HG03045 (cell line): ENCODE results near the gene NR4A2.

Experiments
- ATAC-seq: cut with Tn5 transposase; IDR thresholded peaks from one replicate; pipeline ENCODE4 v1.9.1; 2021; ENCODE audit warnings: mild to moderate bottlenecking, moderate library complexity; ENCODE audit not compliant: unreplicated experiment

NR4A2 gene

GRCh38 chr2:156332534-156333273 lies at the start of gene NR4A2:
TSS of gene NR4A2 (minus strand) at chr2:156332721. CDS start at chr2:156330186, 2,535 bp downstream.
- peak; percentile 78 for ATAC-seq

- peak; percentile 93 for ATAC-seq
Measured at GRCh38 chr2:156380117-156380645, 47.7 kb upstream of the NR4A2 start.

GRCh38 chr2:156379714-156380113 lies 47.2 kb upstream of the NR4A2 start:
- no peak for ATAC-seq

- ATAC-seq, result peak; percentile 49
Measured at GRCh38 chr2:156379071-156379470, 46.5 kb upstream of the NR4A2 start.

- no peak for ATAC-seq
Measured at GRCh38 chr2:156366753-156367152, 34.2 kb upstream of the NR4A2 start.

GRCh38 chr2:156363141-156363540 lies 30.6 kb upstream of the NR4A2 start:
- no peak for ATAC-seq

- ATAC-seq, result no peak
Measured at GRCh38 chr2:156356014-156356754, 23.7 kb upstream of the NR4A2 start.

- no peak for ATAC-seq
Measured at GRCh38 chr2:156352911-156353310, 20.4 kb upstream of the NR4A2 start.

GRCh38 chr2:156350374-156351142 lies 18.0 kb upstream of the NR4A2 start:
- no peak for ATAC-seq

- ATAC-seq, result no peak
Measured at GRCh38 chr2:156349605-156350004, 17.1 kb upstream of the NR4A2 start.

GRCh38 chr2:156349161-156349560 lies 16.6 kb upstream of the NR4A2 start:
- ATAC-seq, result no peak

GRCh38 chr2:156347431-156347830 lies 14.9 kb upstream of the NR4A2 start:
- ATAC-seq, result no peak

GRCh38 chr2:156346731-156347130 lies 14.2 kb upstream of the NR4A2 start:
- ATAC-seq, result no peak

GRCh38 chr2:156345582-156345981 lies 13.1 kb upstream of the NR4A2 start:
- ATAC-seq, result no peak

GRCh38 chr2:156343940-156344301 lies 11.4 kb upstream of the NR4A2 start:
- ATAC-seq, result no peak

- no peak for ATAC-seq
Measured at GRCh38 chr2:156343096-156343939, 10.8 kb upstream of the NR4A2 start.

- peak; percentile 66 for ATAC-seq
Measured at GRCh38 chr2:156342254-156343095, 10.0 kb upstream of the NR4A2 start.

- ATAC-seq, result peak; percentile 85
Measured at GRCh38 chr2:156341452-156342253, 9.1 kb upstream of the NR4A2 start.
